CD4-positive, alpha-beta T cell (primary cell): Measurements from ENCODE around the gene PLEKHO1. TPM values are rescaled to one million over a fixed set of nuclear protein-coding genes. Genes with fewer than 3 reads are reported as not detected.
A peak's percentile ranks its signal among the peaks of the same experiment; 100 is the strongest.

ENCODE experiments used
- ATAC-seq: fragments of 200-7000 bp; cut with Tn5 transposase; one replicate; pipeline ENCODE4 v1.10.0; 2022; ENCODE audit warnings: mild to moderate bottlenecking; ENCODE audit not compliant: poor library complexity
- CTCF ChIA-PET: fragments of 350-600 bp; sonication (Branson Sonifier 250); formaldehyde crosslinking; loops from one replicate; lab custom pipeline; 2021; ENCODE audit warnings: antibody characterized with exemption, inconsistent platforms; lab: Charles Lee
- POLR2A ChIA-PET: fragments of 350-600 bp; sonication (Branson Sonifier 250); formaldehyde crosslinking; loops from one replicate; lab custom pipeline; 2021; ENCODE audit warnings: antibody characterized with exemption, inconsistent platforms; lab: Charles Lee
- DNase-seq, 14 experiments: peaks; one replicate each; pipeline ENCODE4 v3.0.0-alpha.2; 2013 to 2020; ENCODE audit warnings: mixed read lengths in 2 of 14
- H3K27ac ChIP-seq, 2 donors: one replicate each; pipeline versions ENCODE4 v1.5.1 to v1.7.0; 2013; ENCODE audit warnings: low read length in 2 of 2, low read depth in 1 of 2, mild to moderate bottlenecking in 1 of 2
- H3K27me3 ChIP-seq, 2 experiments: 1 replicate in 1 of 2; 2 replicates in 1 of 2; pipeline versions ENCODE4 v1.6.1 to v1.7.0; 2013; ENCODE audit warnings: low read length in 2 of 2, control low read depth in 1 of 2, mild to moderate bottlenecking in 1 of 2, moderate library complexity in 1 of 2; ENCODE audit not compliant: insufficient read depth in 2 of 2, control insufficient read depth in 1 of 2
- H3K36me3 ChIP-seq: one replicate; pipeline ENCODE4 v1.6.1; 2013; ENCODE audit warnings: low read length, control low read depth; ENCODE audit not compliant: insufficient read depth
- H3K4me1 ChIP-seq: one replicate; pipeline ENCODE4 v1.6.1; 2013; ENCODE audit warnings: low read length, control low read depth; ENCODE audit not compliant: insufficient read depth
- H3K4me3 ChIP-seq: one replicate; pipeline ENCODE4 v1.5.1; 2013; ENCODE audit warnings: mild to moderate bottlenecking, low read length, moderate library complexity
- H3K9me3 ChIP-seq, 2 experiments: 1 replicate in 1 of 2; 2 replicates in 1 of 2; pipeline versions ENCODE4 v1.6.1 to v1.7.0; 2013; ENCODE audit warnings: low read length in 2 of 2, mild to moderate bottlenecking in 2 of 2, control low read depth in 1 of 2, moderate library complexity in 1 of 2; ENCODE audit not compliant: control insufficient read depth in 1 of 2, insufficient read depth in 1 of 2
- H3K27ac Mint-ChIP-seq: one replicate; pipeline ENCODE4 v1.8.0; 2020; ENCODE audit warnings: mixed read lengths
- H3K27me3 Mint-ChIP-seq: one replicate; pipeline ENCODE4 v1.8.0; 2021; ENCODE audit warnings: mixed read lengths
- H3K36me3 Mint-ChIP-seq: one replicate; pipeline ENCODE4 v1.8.0; 2021; ENCODE audit warnings: low read depth, mixed read lengths
- H3K4me1 Mint-ChIP-seq: one replicate; pipeline ENCODE4 v1.8.0; 2021; ENCODE audit warnings: low read depth, mixed read lengths
- H3K4me3 Mint-ChIP-seq: one replicate; pipeline ENCODE4 v1.8.0; 2020; ENCODE audit warnings: mild to moderate bottlenecking, mixed read lengths
- H3K9me3 Mint-ChIP-seq: one replicate; pipeline ENCODE4 v1.8.0; 2020; ENCODE audit warnings: mixed read lengths
- intact Hi-C, 2 experiments: fragments of 100-400 bp; cut with DNase I in 1 of 2; cut with micrococcal nuclease in 1 of 2; formaldehyde crosslinking; loops; one replicate each; pipeline versions ENCODE4 v1.15.1 to v1.9.0; 2023 to 2025; cut with DNase I, micrococcal nuclease
- total RNA-seq, 174 experiments: library from RNA in 2 of 174; stranded (reverse) in 2 of 174; gene quantifications; one replicate each; pipeline ENCODE4 v1.2.3 and lab custom pipeline; 2021 to 2026
- TF ChIP-seq, protein P1 (sequence below): fragments of 200-600 bp; IDR thresholded peaks from one replicate; pipeline ENCODE4 v1.8.0; 2022; ENCODE audit warnings: antibody characterized with exemption, mild to moderate bottlenecking

PLEKHO1 gene
- total RNA-seq, 2 experiments from 2014 or later = 97.6 to 110 TPM

DNA sequence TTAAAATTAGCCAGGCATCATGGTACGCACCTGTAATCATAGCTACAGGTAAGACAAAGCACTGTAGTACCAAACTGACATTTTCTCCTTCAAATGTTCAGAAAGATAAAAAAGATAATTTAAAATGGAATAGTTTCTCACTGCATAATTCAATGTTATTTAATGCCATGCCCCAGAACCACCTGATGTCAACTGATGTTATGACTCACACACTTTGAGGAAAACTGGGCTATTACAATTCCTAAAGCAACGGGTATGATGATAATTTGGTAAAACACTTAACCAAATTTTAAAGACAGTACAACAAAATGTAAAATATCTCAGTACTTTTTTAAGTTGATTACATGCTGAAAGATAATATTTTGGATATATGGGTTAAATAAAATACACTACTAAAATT is 22.9 kb upstream of the PLEKHO1 start:
- ATAC-seq (no peak), DNase-seq (no peak)
- ChIA-PET CTCF (interaction anchor here (1.9 kb wide), 1 partner anchor 53 kb away, joined by 6 read pairs; no protein-coding TSS in a partner anchor), POLR2A (interaction anchor here (1.4 to 1.9 kb wide), 2 partner anchors 23 to 32 kb away, joined by 7 read pairs; partner anchors contain the start of gene PLEKHO1)
- peaks cover 8% of the 10 kb centered on the region for H3K36me3 ChIP-seq
- H3K4me3 ChIP-seq = no peak overlapping the region
- no peak overlapping the region for H3K27ac Mint-ChIP-seq
- peaks cover 11% of the 10 kb centered on the region for H3K36me3 Mint-ChIP-seq
- intact Hi-C loops = no loop called here
- no peak overlapping the region for H3K4me3 Mint-ChIP-seq
- no peaks in the 10 kb centered on the region for H3K9me3 Mint-ChIP-seq
- no peaks in the 10 kb centered on the region for H3K4me1 Mint-ChIP-seq
- H3K4me1 ChIP-seq = no peaks in the 10 kb centered on the region
- no peak overlapping the region for H3K27ac ChIP-seq
- no peaks in the 10 kb centered on the region for H3K27me3 Mint-ChIP-seq
- H3K9me3 ChIP-seq = no peaks in the 10 kb centered on the region
- no peaks in the 10 kb centered on the region for H3K27me3 ChIP-seq
- TF ChIP-seq, protein P1, sequence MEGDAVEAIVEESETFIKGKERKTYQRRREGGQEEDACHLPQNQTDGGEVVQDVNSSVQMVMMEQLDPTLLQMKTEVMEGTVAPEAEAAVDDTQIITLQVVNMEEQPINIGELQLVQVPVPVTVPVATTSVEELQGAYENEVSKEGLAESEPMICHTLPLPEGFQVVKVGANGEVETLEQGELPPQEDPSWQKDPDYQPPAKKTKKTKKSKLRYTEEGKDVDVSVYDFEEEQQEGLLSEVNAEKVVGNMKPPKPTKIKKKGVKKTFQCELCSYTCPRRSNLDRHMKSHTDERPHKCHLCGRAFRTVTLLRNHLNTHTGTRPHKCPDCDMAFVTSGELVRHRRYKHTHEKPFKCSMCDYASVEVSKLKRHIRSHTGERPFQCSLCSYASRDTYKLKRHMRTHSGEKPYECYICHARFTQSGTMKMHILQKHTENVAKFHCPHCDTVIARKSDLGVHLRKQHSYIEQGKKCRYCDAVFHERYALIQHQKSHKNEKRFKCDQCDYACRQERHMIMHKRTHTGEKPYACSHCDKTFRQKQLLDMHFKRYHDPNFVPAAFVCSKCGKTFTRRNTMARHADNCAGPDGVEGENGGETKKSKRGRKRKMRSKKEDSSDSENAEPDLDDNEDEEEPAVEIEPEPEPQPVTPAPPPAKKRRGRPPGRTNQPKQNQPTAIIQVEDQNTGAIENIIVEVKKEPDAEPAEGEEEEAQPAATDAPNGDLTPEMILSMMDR = no peak

DNA sequence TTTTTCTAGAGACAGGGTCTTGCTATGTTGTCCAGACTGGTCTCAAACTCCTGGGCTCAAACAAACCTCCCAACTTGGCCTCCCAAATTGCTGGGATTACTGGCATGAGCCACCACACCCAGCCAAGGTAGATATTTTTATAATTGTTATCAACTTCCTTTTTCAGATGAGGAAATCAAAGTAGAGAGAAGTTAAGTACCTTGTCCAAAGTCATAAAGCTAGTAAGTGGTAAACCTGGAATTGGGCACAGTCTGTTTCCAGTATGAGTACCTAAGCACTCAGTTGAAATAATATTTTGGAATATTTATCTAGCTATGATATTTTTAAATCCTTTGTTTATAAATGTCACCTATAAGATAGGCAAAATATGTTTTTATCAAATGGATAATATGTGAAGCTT is 22.3 kb upstream of the PLEKHO1 start:
- ATAC-seq = no peak
- Histone ChIP-seq H3K9me3 (no peaks in the 10 kb centered on the region), H3K27me3 (no peaks in the 10 kb centered on the region), H3K4me3 (no peak overlapping the region), H3K36me3 (peaks cover 5% of the 10 kb centered on the region), H3K27ac (no peak overlapping the region), H3K4me1 (no peaks in the 10 kb centered on the region)
- DNase-seq = no peak
- CTCF ChIA-PET = interaction anchor here (1.4 to 1.9 kb wide), 3 partner anchors 14 to 54 kb away, joined by 4 to 6 read pairs (median 6); no protein-coding TSS in a partner anchor
- Mint-ChIP-seq H3K9me3 (no peaks in the 10 kb centered on the region), H3K27me3 (no peaks in the 10 kb centered on the region), H3K27ac (no peak overlapping the region), H3K4me1 (no peaks in the 10 kb centered on the region), H3K4me3 (no peak overlapping the region), H3K36me3 (peaks cover 9% of the 10 kb centered on the region)
- POLR2A ChIA-PET = interaction anchor here (1.4 to 1.9 kb wide), 2 partner anchors 22 to 33 kb away, joined by 7 read pairs; partner anchors contain the start of gene PLEKHO1
- intact Hi-C loops = no loop called here
- TF ChIP-seq, protein P1 = no peak

DNA sequence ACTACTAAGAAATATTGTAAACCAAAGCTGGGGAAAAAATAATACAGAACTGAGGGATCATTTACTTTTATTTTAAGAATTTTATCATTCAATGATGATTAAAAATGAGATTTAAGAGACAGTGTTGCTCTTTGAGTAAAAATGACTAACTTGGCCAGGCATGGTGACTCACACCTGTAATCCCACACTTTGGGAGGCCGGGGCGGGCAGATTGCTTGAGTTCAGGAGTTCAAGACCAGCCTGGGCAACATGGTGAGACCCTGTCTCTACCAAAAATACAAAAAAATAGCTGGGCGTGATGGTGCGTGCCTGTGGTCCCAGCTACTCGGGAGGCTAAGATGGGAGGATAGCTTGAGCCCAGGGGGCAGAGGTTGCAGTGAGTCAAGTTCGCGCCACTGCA is 21.8 kb upstream of the PLEKHO1 start:
- H3K4me3 ChIP-seq = no peak overlapping the region
- H3K9me3 Mint-ChIP-seq = no peaks in the 10 kb centered on the region
- TF ChIP-seq, protein P1 = no peak
- ChIA-PET CTCF (interaction anchor here (0.9 to 1.9 kb wide), 4 partner anchors 13 to 54 kb away, joined by 3 to 6 read pairs (median 5); no protein-coding TSS in a partner anchor), POLR2A (interaction anchor here (1.4 to 1.9 kb wide), 2 partner anchors 22 to 33 kb away, joined by 7 read pairs; partner anchors contain the start of gene PLEKHO1)
- intact Hi-C loops = no loop called here
- no peaks in the 10 kb centered on the region for H3K27me3 Mint-ChIP-seq
- no peaks in the 10 kb centered on the region for H3K27me3 ChIP-seq
- peaks cover 3% of the 10 kb centered on the region for H3K36me3 ChIP-seq
- H3K27ac ChIP-seq = no peak overlapping the region
- H3K27ac Mint-ChIP-seq = no peak overlapping the region
- H3K4me1 Mint-ChIP-seq = no peaks in the 10 kb centered on the region
- no peaks in the 10 kb centered on the region for H3K9me3 ChIP-seq
- H3K4me3 Mint-ChIP-seq = no peak overlapping the region
- H3K4me1 ChIP-seq = no peaks in the 10 kb centered on the region
- peaks cover 6% of the 10 kb centered on the region for H3K36me3 Mint-ChIP-seq
- peak in 1 of 14 experiments; percentile 17 for DNase-seq
- no peak for ATAC-seq
